Esophagus muscularis mucosa (tissue), 3 donors: ENCODE results near the gene RPS6KA2.

Experiments
- POLR2A ChIP-seq: fragments of 450-650 bp; IDR thresholded peaks from one replicate; pipeline ENCODE4 v1.6.1; 2017; ENCODE audit warnings: antibody characterized with exemption, moderate library complexity, mild to moderate bottlenecking, low read depth
- POLR2AphosphoS5 ChIP-seq, 2 donors: sonication (generic); formaldehyde crosslinking; IDR thresholded peaks; one replicate each; pipeline ENCODE4 v1.6.1; 2017; ENCODE audit warnings: antibody characterized with exemption in 2 of 2
- TF ChIP-seq, protein P1 (sequence below), 3 experiments: fragments of 200-600 bp in 2 of 3; fragments of 450-650 bp in 1 of 3; sonication (generic) in 2 of 3; IDR thresholded peaks; one replicate each; pipeline ENCODE4 v1.5.1; 2017 to 2019; ENCODE audit warnings: antibody characterized with exemption in 3 of 3, mild to moderate bottlenecking in 2 of 3, moderate library complexity in 1 of 3

DNA sequence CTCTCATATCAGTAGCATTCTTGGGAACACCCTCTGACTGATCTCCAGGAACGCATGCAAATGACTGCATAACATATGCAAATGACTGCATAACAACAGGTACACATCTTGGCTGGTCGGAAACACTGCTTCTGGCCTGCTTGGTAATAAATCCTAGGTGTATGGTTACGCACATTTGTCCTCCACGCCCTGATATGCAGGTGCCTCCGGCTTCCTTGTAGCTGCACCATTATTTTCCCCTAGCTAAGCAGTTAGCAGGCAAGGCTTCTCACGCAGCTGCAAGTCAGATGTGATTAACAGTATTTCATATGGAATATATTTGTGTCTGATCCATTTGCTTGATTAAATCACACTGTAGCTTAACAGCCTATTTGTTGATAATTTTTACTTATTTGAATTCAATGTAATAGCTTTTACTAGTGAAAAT lies 5.9 kb downstream of the RPS6KA2 start:
- TF ChIP-seq, protein P1, sequence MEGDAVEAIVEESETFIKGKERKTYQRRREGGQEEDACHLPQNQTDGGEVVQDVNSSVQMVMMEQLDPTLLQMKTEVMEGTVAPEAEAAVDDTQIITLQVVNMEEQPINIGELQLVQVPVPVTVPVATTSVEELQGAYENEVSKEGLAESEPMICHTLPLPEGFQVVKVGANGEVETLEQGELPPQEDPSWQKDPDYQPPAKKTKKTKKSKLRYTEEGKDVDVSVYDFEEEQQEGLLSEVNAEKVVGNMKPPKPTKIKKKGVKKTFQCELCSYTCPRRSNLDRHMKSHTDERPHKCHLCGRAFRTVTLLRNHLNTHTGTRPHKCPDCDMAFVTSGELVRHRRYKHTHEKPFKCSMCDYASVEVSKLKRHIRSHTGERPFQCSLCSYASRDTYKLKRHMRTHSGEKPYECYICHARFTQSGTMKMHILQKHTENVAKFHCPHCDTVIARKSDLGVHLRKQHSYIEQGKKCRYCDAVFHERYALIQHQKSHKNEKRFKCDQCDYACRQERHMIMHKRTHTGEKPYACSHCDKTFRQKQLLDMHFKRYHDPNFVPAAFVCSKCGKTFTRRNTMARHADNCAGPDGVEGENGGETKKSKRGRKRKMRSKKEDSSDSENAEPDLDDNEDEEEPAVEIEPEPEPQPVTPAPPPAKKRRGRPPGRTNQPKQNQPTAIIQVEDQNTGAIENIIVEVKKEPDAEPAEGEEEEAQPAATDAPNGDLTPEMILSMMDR (IDR thresholded peaks at IDR 0.05) = no peak
- no peak for TF ChIP-seq POLR2AphosphoS5 (IDR thresholded peaks at IDR 0.05)
- TF ChIP-seq POLR2A = no peak
